Naive thymus-derived CD4-positive, alpha-beta T cell (primary cell): ENCODE measurements around the gene CCDC122. TPM values are rescaled to one million over a fixed set of nuclear protein-coding genes. Genes with fewer than 3 reads are reported as not detected.

Experiments
- ATAC-seq: fragments of 150-1000 bp; cut with Tn5 transposase; 2 replicates; pipeline ENCODE4 v1.10.0; 2021; ENCODE audit warnings: mild to moderate bottlenecking, moderate library complexity
- CTCF ChIA-PET: fragments of 350-600 bp; sonication (Branson Sonifier 250); formaldehyde crosslinking; loops from one replicate; lab custom pipeline; 2021; ENCODE audit warnings: antibody characterized with exemption; lab: Charles Lee
- POLR2A ChIA-PET: fragments of 350-600 bp; sonication (Branson Sonifier 250); formaldehyde crosslinking; loops from one replicate; lab custom pipeline; 2021; ENCODE audit warnings: antibody characterized with exemption, inconsistent platforms; lab: Charles Lee
- DNase-seq, 9 donors: peaks; one replicate each; pipeline versions ENCODE4 v3.0.0 to v3.0.0-alpha.2; 2020 to 2022; ENCODE audit warnings: mixed read lengths in 1 of 9
- H3K27ac ChIP-seq: one replicate; pipeline ENCODE4 v1.7.0; 2013; ENCODE audit warnings: mild to moderate bottlenecking, low read depth, low read length, moderate library complexity
- H3K27me3 ChIP-seq, 2 donors: one replicate each; pipeline ENCODE4 v1.7.0; 2013; ENCODE audit warnings: low read length in 2 of 2, mild to moderate bottlenecking in 2 of 2, moderate library complexity in 2 of 2; ENCODE audit not compliant: control insufficient read depth in 2 of 2, insufficient read depth in 2 of 2
- H3K36me3 ChIP-seq, 3 experiments: 1 replicate in 2 of 3; 2 replicates in 1 of 3; pipeline ENCODE4 v1.7.0; 2013; ENCODE audit warnings: low read length in 3 of 3, mild to moderate bottlenecking in 3 of 3, moderate library complexity in 1 of 3; ENCODE audit not compliant: insufficient read depth in 3 of 3, control insufficient read depth in 2 of 3
- H3K4me1 ChIP-seq, 2 donors: one replicate each; pipeline ENCODE4 v1.7.0; 2013; ENCODE audit warnings: low read length in 2 of 2, mild to moderate bottlenecking in 2 of 2, moderate library complexity in 1 of 2; ENCODE audit not compliant: control insufficient read depth in 2 of 2, insufficient read depth in 2 of 2
- H3K4me3 ChIP-seq: 2 replicates; pipeline ENCODE4 v1.7.0; 2013; ENCODE audit warnings: mild to moderate bottlenecking, low read length
- H3K9me3 ChIP-seq, 3 experiments: 1 replicate in 2 of 3; 2 replicates in 1 of 3; pipeline ENCODE4 v1.7.0; 2013; ENCODE audit warnings: low read length in 3 of 3; ENCODE audit not compliant: control insufficient read depth in 2 of 3
- H3K27ac Mint-ChIP-seq, 9 donors: one replicate each; pipeline ENCODE4 v1.8.0; 2020 to 2022; ENCODE audit warnings: mixed read lengths in 9 of 9, mild to moderate bottlenecking in 8 of 9, moderate library complexity in 5 of 9, inconsistent platforms in 2 of 9
- H3K27me3 Mint-ChIP-seq, 5 donors: one replicate each; pipeline ENCODE4 v1.8.0; 2021 to 2022; ENCODE audit warnings: mixed read lengths in 5 of 5, mild to moderate bottlenecking in 1 of 5
- H3K36me3 Mint-ChIP-seq, 5 donors: one replicate each; pipeline ENCODE4 v1.8.0; 2020 to 2022; ENCODE audit warnings: mixed read lengths in 5 of 5, mild to moderate bottlenecking in 3 of 5, inconsistent platforms in 1 of 5
- H3K4me1 Mint-ChIP-seq, 7 donors: one replicate each; pipeline ENCODE4 v1.8.0; 2020 to 2022; ENCODE audit warnings: mixed read lengths in 7 of 7, mild to moderate bottlenecking in 3 of 7, inconsistent platforms in 1 of 7
- H3K4me3 Mint-ChIP-seq, 10 donors: one replicate each; pipeline ENCODE4 v1.8.0; 2020 to 2022; ENCODE audit warnings: mild to moderate bottlenecking in 10 of 10, mixed read lengths in 10 of 10, moderate library complexity in 6 of 10, inconsistent platforms in 2 of 10
- H3K9me3 Mint-ChIP-seq, 11 donors: one replicate each; pipeline ENCODE4 v1.8.0; 2020 to 2022; ENCODE audit warnings: mixed read lengths in 11 of 11, mild to moderate bottlenecking in 4 of 11, inconsistent platforms in 1 of 11, moderate library complexity in 1 of 11
- intact Hi-C, 2 donors: fragments of 100-400 bp; cut with micrococcal nuclease; formaldehyde crosslinking; loops; one replicate each; pipeline ENCODE4 v1.15.1; 2023
- polyA plus RNA-seq, 2 donors: library from polyadenylated mRNA; unstranded; fragments of 300-500 nt; fragmentation: Illumina TruSeq; gene quantifications; one replicate each; pipeline ENCODE4 v1.2.3, GENCODE V29; 2021
- total RNA-seq, 6 experiments: library from RNA in 5 of 6; stranded (reverse) in 5 of 6; gene quantifications; 1 replicate in 5 of 6; 2 replicates in 1 of 6; pipeline ENCODE4 v1.2.3 and lab custom pipeline; 2021 to 2026

CCDC122 gene
- total and polyA plus RNA-seq, 7 experiments from 2014 or later: 1.1 to 2.3 (median 1.4) TPM; not detected in 2

DNA sequence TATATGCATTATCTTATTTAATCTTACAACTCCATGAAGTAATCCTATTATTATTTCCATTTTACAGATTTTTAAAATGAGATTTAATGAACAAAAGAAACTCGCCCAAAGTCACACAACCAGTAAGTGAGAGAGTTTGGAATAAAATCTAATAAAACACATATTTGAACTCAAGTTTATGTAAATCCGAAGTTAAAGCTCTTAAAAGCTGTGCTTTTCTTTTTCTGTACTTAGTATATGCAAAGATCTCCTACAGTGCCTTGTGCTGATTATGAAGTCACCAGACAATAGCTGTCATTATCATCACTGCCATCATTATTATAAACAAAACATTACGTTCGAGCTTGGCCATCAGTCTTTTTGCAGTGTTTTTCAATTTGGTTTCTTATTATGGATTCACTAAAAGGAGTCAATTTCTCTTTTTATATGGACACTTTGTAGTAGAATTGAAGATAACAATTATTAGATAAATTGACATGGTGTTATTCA lies 63.1 kb downstream of the CCDC122 start:
- Mint-ChIP-seq H3K4me1 (no peaks in the 10 kb centered on the region), H3K4me3 (no peak overlapping the region), H3K36me3 (peaks cover 0 to 5% (median 0%) of the 10 kb centered on the region in 5 donors), H3K9me3 (peaks cover 0 to 5% (median 0%) of the 10 kb centered on the region in 11 donors), H3K27me3 (peaks cover 19 to 41% (median 30%) of the 10 kb centered on the region in 5 donors), H3K27ac (no peak overlapping the region)
- CTCF ChIA-PET: interaction anchor here (1.6 kb wide), 1 partner anchor 12 kb away, joined by 4 read pairs; no protein-coding TSS in a partner anchor
- DNase-seq: no peak
- Histone ChIP-seq H3K9me3 (no peaks in the 10 kb centered on the region), H3K36me3 (no peaks in the 10 kb centered on the region), H3K4me1 (no peaks in the 10 kb centered on the region), H3K27me3 (no peaks in the 10 kb centered on the region), H3K27ac (no peak overlapping the region), H3K4me3 (no peak overlapping the region)
- POLR2A ChIA-PET: no interaction called here
- intact Hi-C loops: no loop called here
- no peak for ATAC-seq

GRCh38 chr13:43815204-43815603 lies 64.3 kb downstream of the CCDC122 start:
- CTCF ChIA-PET: no interaction called here

GRCh38 chr13:43808676-43809075 lies 70.9 kb downstream of the CCDC122 start:
- peaks cover 8 to 33% (median 23%) of the 10 kb centered on the region in 5 donors for H3K27me3 Mint-ChIP-seq
- no peak overlapping the region for H3K27ac Mint-ChIP-seq
- no peaks in the 10 kb centered on the region for H3K36me3 Mint-ChIP-seq
- Histone ChIP-seq H3K27ac (no peak overlapping the region), H3K4me1 (no peaks in the 10 kb centered on the region), H3K27me3 (no peaks in the 10 kb centered on the region), H3K36me3 (no peaks in the 10 kb centered on the region), H3K9me3 (no peaks in the 10 kb centered on the region), H3K4me3 (no peak overlapping the region)
- intact Hi-C loops: loop anchor here (10.0 kb wide), 2 partner anchors 56 to 504 kb away; no protein-coding TSS in a partner anchor
- H3K4me3 Mint-ChIP-seq: no peak overlapping the region
- H3K9me3 Mint-ChIP-seq: no peaks in the 10 kb centered on the region
- peaks cover 0 to 2% (median 0%) of the 10 kb centered on the region in 7 donors for H3K4me1 Mint-ChIP-seq
- ATAC-seq (no peak), DNase-seq (no peak)
- CTCF ChIA-PET: no interaction called here
- POLR2A ChIA-PET: no interaction called here

More at GRCh38 chr13:43815204-43815603, 64.3 kb downstream of the CCDC122 start:
- H3K4me3 ChIP-seq: no peak overlapping the region
- Mint-ChIP-seq H3K27ac (no peak overlapping the region), H3K9me3 (peaks cover 0 to 5% (median 0%) of the 10 kb centered on the region in 11 donors), H3K4me3 (no peak overlapping the region), H3K4me1 (no peaks in the 10 kb centered on the region), H3K36me3 (peaks cover 0 to 5% (median 0%) of the 10 kb centered on the region in 5 donors), H3K27me3 (peaks cover 21 to 46% (median 30%) of the 10 kb centered on the region in 5 donors)
- H3K9me3 ChIP-seq: no peaks in the 10 kb centered on the region
- intact Hi-C loops: no loop called here
- no peaks in the 10 kb centered on the region for H3K36me3 ChIP-seq
- ATAC-seq (no peak), DNase-seq (no peak)
- H3K4me1 ChIP-seq: no peaks in the 10 kb centered on the region
- no peaks in the 10 kb centered on the region for H3K27me3 ChIP-seq
- no peak overlapping the region for H3K27ac ChIP-seq
- POLR2A ChIA-PET: no interaction called here

- H3K9me3 Mint-ChIP-seq: no peaks in the 10 kb centered on the region
- POLR2A ChIA-PET: no interaction called here
- H3K27ac Mint-ChIP-seq: no peak overlapping the region
- intact Hi-C loops: loop anchor here (2.0 to 10.0 kb wide), 3 partner anchors 59 to 721 kb away; no protein-coding TSS in a partner anchor
- H3K27me3 Mint-ChIP-seq: peaks cover 4 to 22% (median 9%) of the 10 kb centered on the region in 5 donors
- H3K36me3 ChIP-seq: no peaks in the 10 kb centered on the region
- H3K4me3 Mint-ChIP-seq: no peak overlapping the region
- H3K4me3 ChIP-seq: no peak overlapping the region
- no peaks in the 10 kb centered on the region for H3K27me3 ChIP-seq
- no peak overlapping the region for H3K27ac ChIP-seq
- peaks cover 0 to 2% (median 0%) of the 10 kb centered on the region in 7 donors for H3K4me1 Mint-ChIP-seq
- H3K9me3 ChIP-seq: no peaks in the 10 kb centered on the region
- CTCF ChIA-PET: interaction anchor here (0.6 kb wide), 1 partner anchor 1153 kb away, joined by 3 read pairs; no protein-coding TSS in a partner anchor
- ATAC-seq (no peak), DNase-seq (no peak)
- no peaks in the 10 kb centered on the region for H3K36me3 Mint-ChIP-seq
- no peaks in the 10 kb centered on the region for H3K4me1 ChIP-seq
These were observed 73.8 kb downstream of the CCDC122 start for GRCh38 chr13:43805681-43806128.

DNA sequence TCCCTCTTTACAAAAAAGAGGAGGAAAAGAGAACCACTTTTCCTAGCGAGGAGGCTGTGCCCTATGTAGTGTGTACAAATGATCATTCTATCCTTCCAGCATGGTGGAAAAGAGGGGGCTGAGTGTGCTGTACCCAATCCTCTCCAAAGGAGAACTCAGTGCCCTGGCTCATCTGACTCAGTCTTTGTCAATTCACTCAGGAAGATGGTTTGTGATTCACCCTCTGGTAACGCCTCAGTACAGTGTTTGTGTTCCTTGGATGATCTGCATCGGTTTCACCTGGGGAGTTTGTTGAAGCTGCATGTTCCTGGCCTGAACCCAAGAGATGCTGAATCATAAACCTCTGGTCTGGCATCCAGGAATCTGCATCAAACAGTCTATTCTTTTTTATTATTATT lies 74.5 kb downstream of the CCDC122 start:
- H3K27ac ChIP-seq: no peak overlapping the region
- Mint-ChIP-seq H3K4me1 (peaks cover 0 to 2% (median 0%) of the 10 kb centered on the region in 7 donors), H3K4me3 (no peak overlapping the region), H3K27ac (no peak overlapping the region), H3K27me3 (peaks cover 2 to 21% (median 9%) of the 10 kb centered on the region in 5 donors), H3K36me3 (no peaks in the 10 kb centered on the region), H3K9me3 (no peaks in the 10 kb centered on the region)
- DNase-seq (no peak), ATAC-seq (peak; percentile 54)
- no peaks in the 10 kb centered on the region for H3K36me3 ChIP-seq
- H3K27me3 ChIP-seq: no peaks in the 10 kb centered on the region
- POLR2A ChIA-PET: no interaction called here
- CTCF ChIA-PET: interaction anchor here (0.7 to 2.4 kb wide), 6 partner anchors 8 to 1548 kb away, joined by 3 to 9 read pairs (median 4); no protein-coding TSS in a partner anchor
- no peaks in the 10 kb centered on the region for H3K4me1 ChIP-seq
- no peaks in the 10 kb centered on the region for H3K9me3 ChIP-seq
- intact Hi-C loops: loop anchor here (2.0 to 10.0 kb wide), 3 partner anchors 60 to 720 kb away; no protein-coding TSS in a partner anchor
- no peak overlapping the region for H3K4me3 ChIP-seq

- Histone ChIP-seq H3K27me3 (no peaks in the 10 kb centered on the region), H3K27ac (no peak overlapping the region), H3K4me3 (no peak overlapping the region), H3K9me3 (no peaks in the 10 kb centered on the region), H3K36me3 (no peaks in the 10 kb centered on the region), H3K4me1 (no peaks in the 10 kb centered on the region)
- H3K9me3 Mint-ChIP-seq: no peaks in the 10 kb centered on the region
- ChIA-PET CTCF (interaction anchor here (0.7 to 2.4 kb wide), 8 partner anchors 9 to 1548 kb away, joined by 3 to 10 read pairs (median 4); no protein-coding TSS in a partner anchor), POLR2A (no interaction called here)
- intact Hi-C loops: loop anchor here (1.0 to 10.0 kb wide), 8 partner anchors 60 to 1467 kb away; no protein-coding TSS in a partner anchor
- H3K27ac Mint-ChIP-seq: no peak overlapping the region
- DNase-seq (peak in 7 of 9 donors; percentile 7 to 50 (median 28)), ATAC-seq (peak; percentile 57)
- no peaks in the 10 kb centered on the region for H3K36me3 Mint-ChIP-seq
- peaks cover 0 to 2% (median 0%) of the 10 kb centered on the region in 7 donors for H3K4me1 Mint-ChIP-seq
- no peak overlapping the region for H3K4me3 Mint-ChIP-seq
- peaks cover 0 to 20% (median 9%) of the 10 kb centered on the region in 5 donors for H3K27me3 Mint-ChIP-seq
These were observed 75.0 kb downstream of the CCDC122 start for GRCh38 chr13:43804461-43805070.
